Measurements from ENCODE around the gene CDH22. TPM values are rescaled to one million over a fixed set of nuclear protein-coding genes. Genes with fewer than 3 reads are reported as not detected.

The CDH22 gene
- total RNA-seq, 1 experiment from 2014 or later: not detected

DNA sequence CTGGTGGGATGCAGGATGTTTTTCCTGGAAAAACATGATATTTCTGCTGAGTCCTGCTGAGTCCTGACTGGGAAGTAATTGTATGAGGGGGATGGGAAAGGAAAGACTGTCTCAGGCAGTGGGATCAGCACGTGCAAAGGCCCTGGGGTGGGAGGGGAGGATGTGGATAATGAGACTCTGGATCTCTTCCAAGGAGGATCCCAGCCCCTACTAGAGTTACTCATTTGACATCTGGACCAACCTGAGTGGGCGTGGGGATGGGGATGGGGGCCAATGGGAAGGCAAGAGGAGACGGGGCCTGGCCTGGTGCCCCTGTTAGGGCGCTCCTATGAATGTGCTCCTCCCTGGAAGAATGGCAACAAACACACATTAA, 117.1 kb downstream of the CDH22 start:
- H3K9me3 Mint-ChIP-seq (ENCODE audit: unreplicated experiment): no peaks in the 10 kb centered on the region
- H3K4me1 Mint-ChIP-seq (ENCODE audit: insufficient read depth, unreplicated experiment): no peaks in the 10 kb centered on the region
- no peak overlapping the region for H3K27ac Mint-ChIP-seq (ENCODE audit: low read depth, unreplicated experiment)
- no peak for DNase-seq (ENCODE audit: unreplicated experiment)
- H3K36me3 Mint-ChIP-seq (ENCODE audit: insufficient read depth, unreplicated experiment): no peaks in the 10 kb centered on the region
- CTCF ChIA-PET: no interaction called here
- intact Hi-C loops (cut with micrococcal nuclease): no loop called here
- TF ChIP-seq, protein P1, sequence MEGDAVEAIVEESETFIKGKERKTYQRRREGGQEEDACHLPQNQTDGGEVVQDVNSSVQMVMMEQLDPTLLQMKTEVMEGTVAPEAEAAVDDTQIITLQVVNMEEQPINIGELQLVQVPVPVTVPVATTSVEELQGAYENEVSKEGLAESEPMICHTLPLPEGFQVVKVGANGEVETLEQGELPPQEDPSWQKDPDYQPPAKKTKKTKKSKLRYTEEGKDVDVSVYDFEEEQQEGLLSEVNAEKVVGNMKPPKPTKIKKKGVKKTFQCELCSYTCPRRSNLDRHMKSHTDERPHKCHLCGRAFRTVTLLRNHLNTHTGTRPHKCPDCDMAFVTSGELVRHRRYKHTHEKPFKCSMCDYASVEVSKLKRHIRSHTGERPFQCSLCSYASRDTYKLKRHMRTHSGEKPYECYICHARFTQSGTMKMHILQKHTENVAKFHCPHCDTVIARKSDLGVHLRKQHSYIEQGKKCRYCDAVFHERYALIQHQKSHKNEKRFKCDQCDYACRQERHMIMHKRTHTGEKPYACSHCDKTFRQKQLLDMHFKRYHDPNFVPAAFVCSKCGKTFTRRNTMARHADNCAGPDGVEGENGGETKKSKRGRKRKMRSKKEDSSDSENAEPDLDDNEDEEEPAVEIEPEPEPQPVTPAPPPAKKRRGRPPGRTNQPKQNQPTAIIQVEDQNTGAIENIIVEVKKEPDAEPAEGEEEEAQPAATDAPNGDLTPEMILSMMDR (IDR thresholded peaks at IDR 0.05; ENCODE audit: unreplicated experiment): no peak
- POLR2A ChIA-PET: interaction anchor here (0.6 kb wide), 1 partner anchor 142 kb away, joined by 4 read pairs; no protein-coding TSS in a partner anchor
- no TSS peak for BruUV-seq (replicated peaks)
- H3K27me3 Mint-ChIP-seq (ENCODE audit: insufficient read depth, unreplicated experiment): peaks cover 7% of the 10 kb centered on the region
- no peak overlapping the region for H3K4me3 Mint-ChIP-seq (ENCODE audit: unreplicated experiment)

- Mint-ChIP-seq H3K27me3 (ENCODE audit: insufficient read depth, unreplicated experiment) (peaks cover 12% of the 10 kb centered on the region), H3K9me3 (ENCODE audit: unreplicated experiment) (no peaks in the 10 kb centered on the region), H3K27ac (ENCODE audit: low read depth, unreplicated experiment) (no peak overlapping the region), H3K4me3 (ENCODE audit: unreplicated experiment) (no peak overlapping the region), H3K36me3 (ENCODE audit: insufficient read depth, unreplicated experiment) (no peaks in the 10 kb centered on the region), H3K4me1 (ENCODE audit: insufficient read depth, unreplicated experiment) (no peaks in the 10 kb centered on the region)
- no TSS peak for BruUV-seq (replicated peaks)
- CTCF ChIA-PET: no interaction called here
- DNase-seq (ENCODE audit: unreplicated experiment): no peak
- TF ChIP-seq, protein P1 (IDR thresholded peaks at IDR 0.05; ENCODE audit: unreplicated experiment): no peak
- intact Hi-C loops (cut with micrococcal nuclease): no loop called here
- POLR2A ChIA-PET: interaction anchor here (0.6 kb wide), 2 partner anchors 61 to 143 kb away, joined by 3 to 4 read pairs; no protein-coding TSS in a partner anchor
Observed at GRCh38 chr20:46190478-46191167, 117.7 kb downstream of the CDH22 start.

GRCh38 chr20:46188866-46189541, 119.3 kb downstream of the CDH22 start:
- Mint-ChIP-seq H3K27ac (ENCODE audit: low read depth, unreplicated experiment) (no peak overlapping the region), H3K4me3 (ENCODE audit: unreplicated experiment) (no peak overlapping the region), H3K27me3 (ENCODE audit: insufficient read depth, unreplicated experiment) (peaks cover 12% of the 10 kb centered on the region), H3K9me3 (ENCODE audit: unreplicated experiment) (no peaks in the 10 kb centered on the region), H3K36me3 (ENCODE audit: insufficient read depth, unreplicated experiment) (no peaks in the 10 kb centered on the region), H3K4me1 (ENCODE audit: insufficient read depth, unreplicated experiment) (no peaks in the 10 kb centered on the region)
- ChIA-PET POLR2A (no interaction called here), CTCF (no interaction called here)
- TF ChIP-seq, protein P1 (IDR thresholded peaks at IDR 0.05; ENCODE audit: unreplicated experiment): no peak
- no TSS peak for BruUV-seq (replicated peaks)
- intact Hi-C loops (cut with micrococcal nuclease): no loop called here
- no peak for DNase-seq (ENCODE audit: unreplicated experiment)

- H3K4me3 Mint-ChIP-seq (ENCODE audit: unreplicated experiment): no peak overlapping the region
- ChIA-PET POLR2A (no interaction called here), CTCF (interaction anchor here (0.7 kb wide), 1 partner anchor 20 kb away, joined by 3 read pairs; no protein-coding TSS in a partner anchor)
- H3K36me3 Mint-ChIP-seq (ENCODE audit: insufficient read depth, unreplicated experiment): no peaks in the 10 kb centered on the region
- DNase-seq (ENCODE audit: unreplicated experiment): no peak
- no peaks in the 10 kb centered on the region for H3K9me3 Mint-ChIP-seq (ENCODE audit: unreplicated experiment)
- H3K27ac Mint-ChIP-seq (ENCODE audit: low read depth, unreplicated experiment): no peak overlapping the region
- no TSS peak for BruUV-seq (replicated peaks)
- TF ChIP-seq, protein P1 (IDR thresholded peaks at IDR 0.05; ENCODE audit: unreplicated experiment): no peak
- peaks cover 26% of the 10 kb centered on the region for H3K27me3 Mint-ChIP-seq (ENCODE audit: insufficient read depth, unreplicated experiment)
- intact Hi-C loops (cut with micrococcal nuclease): no loop called here
- no peaks in the 10 kb centered on the region for H3K4me1 Mint-ChIP-seq (ENCODE audit: insufficient read depth, unreplicated experiment)
Observed at GRCh38 chr20:46186210-46186609, 122.1 kb downstream of the CDH22 start.
